HL-60 (cell line): ENCODE data around the gene DNAJC22.

Experiments
- DNase-seq, 2 experiments: peaks; one replicate each; pipeline ENCODE4 v3.0.0-alpha.2; 2010 to 2020; ENCODE audit warnings: low read depth in 1 of 2, low spot score in 1 of 2
- H3K27ac ChIP-seq: fragments of 250-450 bp; sonication (Bioruptor Pico); replicated peaks from 2 replicates; pipeline ENCODE4 v1.5.1; 2020; ENCODE audit warnings: mild to moderate bottlenecking, moderate library complexity
- H3K27me3 ChIP-seq: fragments of 250-450 bp; sonication (Bioruptor Pico); 2 replicates; pipeline ENCODE4 v1.5.1; 2021; ENCODE audit warnings: mild to moderate bottlenecking, moderate library complexity; ENCODE audit not compliant: insufficient read depth, poor library complexity, severe bottlenecking
- H3K4me3 ChIP-seq: replicated peaks from 2 replicates; pipeline ENCODE4 v1.5.1; 2011; ENCODE audit warnings: mild to moderate bottlenecking, control low read depth, low read length; ENCODE audit not compliant: insufficient read depth
- GABPA ChIP-seq: IDR thresholded peaks from 2 replicates; pipeline ENCODE4 v1.6.1; 2012; ENCODE audit warnings: low read depth
- POLR2AphosphoS5 ChIP-seq: IDR thresholded peaks from 2 replicates; pipeline ENCODE4 v1.6.1; 2012; ENCODE audit warnings: low read depth
- SPI1 ChIP-seq: IDR thresholded peaks from 2 replicates; pipeline ENCODE4 v1.6.1; 2012; ENCODE audit warnings: low read depth, mild to moderate bottlenecking, borderline replicate concordance
- TF ChIP-seq, protein P1 (sequence below): IDR thresholded peaks from 2 replicates; pipeline ENCODE4 v1.6.1; 2012; ENCODE audit warnings: low read depth; ENCODE audit not compliant: insufficient replicate concordance
- TF ChIP-seq, protein P2 (sequence below): IDR thresholded peaks from one replicate; pipeline ENCODE4 v1.5.1; 2011; ENCODE audit warnings: low read length, control low read depth, inconsistent platforms; ENCODE audit not compliant: insufficient read depth

DNAJC22 gene

GRCh38 chr12:49340095-49340870 is 6.4 kb upstream of the DNAJC22 start:
- Histone ChIP-seq H3K27me3 (peaks cover 86% of the 10 kb centered on the region), H3K4me3 (no peak overlapping the region), H3K27ac (no peak overlapping the region)
- DNase-seq = no peak
- TF ChIP-seq, protein P1, sequence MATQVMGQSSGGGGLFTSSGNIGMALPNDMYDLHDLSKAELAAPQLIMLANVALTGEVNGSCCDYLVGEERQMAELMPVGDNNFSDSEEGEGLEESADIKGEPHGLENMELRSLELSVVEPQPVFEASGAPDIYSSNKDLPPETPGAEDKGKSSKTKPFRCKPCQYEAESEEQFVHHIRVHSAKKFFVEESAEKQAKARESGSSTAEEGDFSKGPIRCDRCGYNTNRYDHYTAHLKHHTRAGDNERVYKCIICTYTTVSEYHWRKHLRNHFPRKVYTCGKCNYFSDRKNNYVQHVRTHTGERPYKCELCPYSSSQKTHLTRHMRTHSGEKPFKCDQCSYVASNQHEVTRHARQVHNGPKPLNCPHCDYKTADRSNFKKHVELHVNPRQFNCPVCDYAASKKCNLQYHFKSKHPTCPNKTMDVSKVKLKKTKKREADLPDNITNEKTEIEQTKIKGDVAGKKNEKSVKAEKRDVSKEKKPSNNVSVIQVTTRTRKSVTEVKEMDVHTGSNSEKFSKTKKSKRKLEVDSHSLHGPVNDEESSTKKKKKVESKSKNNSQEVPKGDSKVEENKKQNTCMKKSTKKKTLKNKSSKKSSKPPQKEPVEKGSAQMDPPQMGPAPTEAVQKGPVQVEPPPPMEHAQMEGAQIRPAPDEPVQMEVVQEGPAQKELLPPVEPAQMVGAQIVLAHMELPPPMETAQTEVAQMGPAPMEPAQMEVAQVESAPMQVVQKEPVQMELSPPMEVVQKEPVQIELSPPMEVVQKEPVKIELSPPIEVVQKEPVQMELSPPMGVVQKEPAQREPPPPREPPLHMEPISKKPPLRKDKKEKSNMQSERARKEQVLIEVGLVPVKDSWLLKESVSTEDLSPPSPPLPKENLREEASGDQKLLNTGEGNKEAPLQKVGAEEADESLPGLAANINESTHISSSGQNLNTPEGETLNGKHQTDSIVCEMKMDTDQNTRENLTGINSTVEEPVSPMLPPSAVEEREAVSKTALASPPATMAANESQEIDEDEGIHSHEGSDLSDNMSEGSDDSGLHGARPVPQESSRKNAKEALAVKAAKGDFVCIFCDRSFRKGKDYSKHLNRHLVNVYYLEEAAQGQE = no peak
- TF ChIP-seq SPI1 = no peak
- TF ChIP-seq, protein P2, sequence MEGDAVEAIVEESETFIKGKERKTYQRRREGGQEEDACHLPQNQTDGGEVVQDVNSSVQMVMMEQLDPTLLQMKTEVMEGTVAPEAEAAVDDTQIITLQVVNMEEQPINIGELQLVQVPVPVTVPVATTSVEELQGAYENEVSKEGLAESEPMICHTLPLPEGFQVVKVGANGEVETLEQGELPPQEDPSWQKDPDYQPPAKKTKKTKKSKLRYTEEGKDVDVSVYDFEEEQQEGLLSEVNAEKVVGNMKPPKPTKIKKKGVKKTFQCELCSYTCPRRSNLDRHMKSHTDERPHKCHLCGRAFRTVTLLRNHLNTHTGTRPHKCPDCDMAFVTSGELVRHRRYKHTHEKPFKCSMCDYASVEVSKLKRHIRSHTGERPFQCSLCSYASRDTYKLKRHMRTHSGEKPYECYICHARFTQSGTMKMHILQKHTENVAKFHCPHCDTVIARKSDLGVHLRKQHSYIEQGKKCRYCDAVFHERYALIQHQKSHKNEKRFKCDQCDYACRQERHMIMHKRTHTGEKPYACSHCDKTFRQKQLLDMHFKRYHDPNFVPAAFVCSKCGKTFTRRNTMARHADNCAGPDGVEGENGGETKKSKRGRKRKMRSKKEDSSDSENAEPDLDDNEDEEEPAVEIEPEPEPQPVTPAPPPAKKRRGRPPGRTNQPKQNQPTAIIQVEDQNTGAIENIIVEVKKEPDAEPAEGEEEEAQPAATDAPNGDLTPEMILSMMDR = no peak

DNA sequence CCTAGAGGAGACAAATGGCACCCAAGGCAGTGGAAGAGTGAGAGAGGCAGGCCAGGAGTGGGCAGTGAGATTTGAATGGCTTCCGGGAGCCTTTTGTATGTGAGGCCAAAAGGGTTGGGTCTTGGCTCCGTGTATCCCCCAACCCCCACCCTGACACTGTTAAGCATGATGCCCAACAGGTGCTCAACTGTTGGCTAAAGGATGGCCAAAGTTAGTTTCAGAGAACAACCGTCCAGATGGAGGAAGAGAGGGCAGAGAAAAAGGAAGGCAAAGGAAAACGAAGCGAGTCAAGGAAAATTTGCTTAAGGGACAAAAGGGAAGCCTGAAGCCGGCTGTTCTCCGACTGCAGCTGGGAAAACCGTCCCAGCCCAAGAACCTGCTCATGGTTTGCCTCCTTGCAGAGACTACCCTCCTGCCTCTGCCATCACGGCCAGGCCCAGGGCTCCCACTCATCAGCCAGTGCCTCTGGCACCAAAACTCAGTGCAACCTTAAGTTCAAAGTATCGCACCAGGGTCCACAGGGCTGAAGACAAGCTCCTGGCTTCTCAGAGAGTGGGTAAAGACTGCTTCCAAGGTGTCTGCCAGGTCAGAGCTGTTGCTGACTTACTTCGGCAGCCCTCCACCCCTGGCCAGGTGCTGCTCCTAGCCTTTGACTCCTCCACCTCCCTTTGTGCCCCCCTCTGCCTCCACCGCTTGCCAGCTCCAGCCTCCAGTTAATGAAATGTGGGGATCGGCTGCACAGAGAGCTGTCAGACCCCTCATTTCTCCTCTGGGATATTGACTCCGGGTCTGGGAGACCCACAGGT is 5.5 kb upstream of the DNAJC22 start:
- H3K27ac ChIP-seq = no peak overlapping the region
- peaks cover 89% of the 10 kb centered on the region for H3K27me3 ChIP-seq
- no peak overlapping the region for H3K4me3 ChIP-seq
- TF ChIP-seq, protein P1 = no peak
- TF ChIP-seq GABPA = no peak
- no peak for TF ChIP-seq POLR2AphosphoS5
- TF ChIP-seq SPI1 = no peak
- TF ChIP-seq, protein P2 = no peak
- DNase-seq = no peak

DNA sequence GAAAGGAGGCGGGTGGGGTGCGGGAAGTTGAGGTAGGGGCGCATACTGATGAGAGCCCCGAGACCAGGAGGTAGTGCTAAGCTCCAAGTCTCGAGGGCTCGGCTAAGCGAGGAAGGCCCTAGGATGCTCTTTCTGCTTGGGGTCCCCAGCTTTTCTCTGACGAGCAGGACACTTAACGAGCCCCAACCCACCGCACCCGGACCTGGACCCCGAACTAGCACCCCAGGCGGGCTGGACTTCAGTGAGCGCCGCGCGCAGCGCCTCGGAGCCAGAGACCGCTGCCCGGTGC is 5.0 kb upstream of the DNAJC22 start:
- Histone ChIP-seq H3K27me3 (peaks cover 89% of the 10 kb centered on the region), H3K27ac (no peak overlapping the region), H3K4me3 (peak overlapping the region; percentile 48)
- TF ChIP-seq POLR2AphosphoS5 = no peak
- TF ChIP-seq, protein P2 = no peak
- TF ChIP-seq GABPA = no peak
- TF ChIP-seq, protein P1 = no peak
- no peak for TF ChIP-seq SPI1
- DNase-seq = no peak
